Transverse colon (tissue), 4 donors: ENCODE measurements around the gene LKAAEAR1.

Source experiments
- CTCF ChIP-seq, 5 experiments: fragments of 200-600 bp in 3 of 5; fragments of 450-650 bp in 2 of 5; sonication (generic) in 3 of 5; IDR thresholded peaks; 1 replicate in 2 of 5; 2 replicates in 3 of 5; pipeline ENCODE4 v1.5.1; 2016 to 2017; ENCODE audit warnings: antibody characterized with exemption in 5 of 5, inconsistent platforms in 3 of 5, mild to moderate bottlenecking in 2 of 5, moderate library complexity in 1 of 5
- EP300 ChIP-seq: sonication (generic); formaldehyde crosslinking; IDR thresholded peaks from one replicate; pipeline ENCODE4 v1.6.1; 2017; ENCODE audit warnings: antibody characterized with exemption, low read depth
- POLR2A ChIP-seq: fragments of 450-650 bp; IDR thresholded peaks from one replicate; pipeline ENCODE4 v1.6.1; 2016; ENCODE audit warnings: antibody characterized with exemption, mild to moderate bottlenecking, moderate library complexity
- POLR2AphosphoS5 ChIP-seq, 3 donors: sonication (generic); formaldehyde crosslinking; IDR thresholded peaks; one replicate each; pipeline ENCODE4 v1.6.1; 2016; ENCODE audit warnings: antibody characterized with exemption in 3 of 3

DNA sequence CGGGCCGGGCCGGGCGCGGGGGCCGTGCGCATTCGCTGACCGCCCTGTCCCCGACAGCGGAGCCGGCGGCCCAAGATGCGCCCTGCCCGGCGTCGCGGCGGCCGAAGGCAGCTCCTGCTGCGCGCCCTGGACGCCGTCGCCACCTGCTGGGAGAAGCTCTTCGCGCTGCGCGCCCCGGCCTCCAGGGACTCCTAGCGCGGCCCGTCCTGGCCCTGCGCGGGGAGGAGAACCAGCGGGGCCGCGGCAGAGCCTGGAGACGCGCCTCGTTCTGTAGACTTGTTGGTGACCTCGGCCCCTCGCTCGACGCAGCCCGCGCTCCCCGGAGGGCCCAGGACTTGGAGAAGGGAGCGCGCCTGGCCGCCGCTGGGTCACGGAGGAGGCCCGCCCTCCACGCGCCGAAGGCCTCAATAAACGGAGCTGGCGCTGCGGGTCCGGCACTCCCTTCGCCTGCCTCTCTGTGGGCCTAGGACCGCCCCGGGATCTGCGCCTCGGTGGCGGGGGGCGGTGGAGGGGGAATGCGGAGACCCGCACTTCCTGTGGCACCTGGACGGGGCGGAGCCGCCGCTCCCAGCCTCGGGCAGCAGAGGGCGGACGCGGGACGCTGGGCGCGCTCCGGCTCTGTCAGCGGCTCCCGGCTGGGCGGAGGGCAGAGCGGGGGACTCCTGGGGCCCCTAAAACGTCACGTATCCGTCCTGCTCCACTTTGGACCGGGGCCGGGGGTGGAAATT, 45.5 kb downstream of the LKAAEAR1 start:
- TF ChIP-seq CTCF (IDR thresholded peaks at IDR 0.05) (peak; percentile 61 to 83 (median 65)), EP300 (no peak), POLR2A (no peak), POLR2AphosphoS5 (IDR thresholded peaks at IDR 0.05) (no peak)
